Mucosa of stomach (tissue), 1 donor: ENCODE data around the gene ZNF814.
"Not testable (repeated sequence)": the region's sequence is repeated elsewhere in the genome, so short reads cannot be mapped to it uniquely, and the experiment has no call there.

Source experiments
- H3K27me3 ChIP-seq: one replicate; pipeline ENCODE4 v1.7.0; 2013; ENCODE audit warnings: mild to moderate bottlenecking, low read length; ENCODE audit not compliant: control insufficient read depth, insufficient read depth
- H3K36me3 ChIP-seq: one replicate; pipeline ENCODE4 v1.7.0; 2013; ENCODE audit warnings: low read length; ENCODE audit not compliant: control insufficient read depth, insufficient read depth
- H3K4me1 ChIP-seq: one replicate; pipeline ENCODE4 v1.7.0; 2013; ENCODE audit warnings: mild to moderate bottlenecking, low read length; ENCODE audit not compliant: control insufficient read depth, insufficient read depth
- H3K4me3 ChIP-seq: one replicate; pipeline ENCODE4 v1.7.0; 2013; ENCODE audit warnings: low read length
- H3K9ac ChIP-seq: one replicate; pipeline ENCODE4 v1.7.0; 2013; ENCODE audit warnings: mild to moderate bottlenecking, low read length, moderate library complexity
- H3K9me3 ChIP-seq: one replicate; pipeline ENCODE4 v1.7.0; 2013; ENCODE audit warnings: mild to moderate bottlenecking, low read length, moderate library complexity; ENCODE audit not compliant: control insufficient read depth
- donor health status: Pancreatic carcinoma.

ZNF814 gene

DNA sequence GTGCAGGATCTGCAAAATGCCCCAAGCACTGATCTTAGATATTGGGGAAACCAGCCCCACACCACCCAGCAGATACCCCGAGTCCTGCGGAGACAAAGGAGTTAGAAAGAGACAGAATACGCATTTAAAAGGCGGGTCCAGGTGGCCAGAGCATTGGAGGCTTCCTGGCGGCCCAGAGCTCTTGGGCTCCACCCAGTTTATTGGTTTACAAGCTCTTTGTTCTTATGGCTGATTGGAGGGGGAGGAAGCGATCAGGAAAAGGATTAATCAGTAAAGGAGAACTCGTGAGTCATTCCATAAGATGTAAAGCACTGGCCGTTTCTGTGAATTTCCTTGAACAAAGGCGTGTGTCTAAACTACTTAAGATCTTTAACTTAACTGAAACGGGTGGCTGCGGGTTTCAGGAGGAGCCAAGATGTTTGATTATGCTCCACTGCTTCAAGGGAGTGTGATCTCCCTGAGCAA is 38.3 kb downstream of the ZNF814 start:
- Histone ChIP-seq H3K4me1 (peaks cover 16% of the 10 kb centered on the region), H3K9ac (peak overlapping the region; percentile 90), H3K27me3 (no peaks in the 10 kb centered on the region), H3K4me3 (peak overlapping the region; percentile 81), H3K9me3 (no peaks in the 10 kb centered on the region), H3K36me3 (no peaks in the 10 kb centered on the region)

DNA sequence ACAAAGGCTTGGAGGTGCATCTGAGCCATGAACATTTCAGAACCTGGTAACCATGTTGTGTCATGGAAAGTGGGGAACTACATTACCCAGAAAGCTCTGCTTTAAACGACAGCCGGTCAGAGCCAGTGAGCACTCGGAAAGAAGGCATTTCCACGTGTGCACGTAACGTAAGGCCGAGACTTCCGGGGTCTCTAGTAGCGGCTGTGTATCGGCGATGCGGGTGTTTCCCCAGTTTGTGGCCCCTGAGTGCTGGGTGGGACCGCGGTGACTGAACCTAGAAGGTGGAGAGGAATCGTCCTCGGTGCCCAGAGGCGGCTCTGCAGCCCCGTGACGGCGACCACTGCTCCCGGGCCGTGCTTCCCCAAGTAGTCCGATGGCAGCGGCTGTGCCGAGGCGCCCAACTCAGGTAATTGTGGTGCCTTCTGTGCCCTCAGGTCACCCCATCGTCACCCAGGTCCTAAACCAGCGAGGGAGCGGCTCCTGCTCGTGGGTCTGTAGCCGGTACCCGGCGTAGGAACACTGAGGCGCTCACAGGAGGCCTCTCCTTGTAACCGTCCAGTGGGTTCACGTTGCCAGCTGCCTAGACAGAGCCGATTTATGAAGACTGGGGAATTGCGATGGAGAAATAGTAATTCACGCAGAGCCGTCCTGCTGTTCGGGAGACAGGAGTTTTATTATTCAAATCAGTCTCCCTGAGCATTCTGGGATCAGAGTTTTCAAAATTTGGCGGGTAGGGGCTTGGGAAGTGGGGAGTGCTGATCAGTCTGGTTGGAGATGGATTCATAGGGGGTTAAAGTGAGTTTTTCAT is 39.0 kb downstream of the ZNF814 start, which contains the start of gene ZNF587:
ZNF587 (plus strand) TSS at position 194 of the 808 bp plus-strand sequence; CDS start at position 374, 180 bp downstream.
- H3K27me3 ChIP-seq, H3K36me3 ChIP-seq, H3K9me3 ChIP-seq: not testable (repeated sequence)
- H3K4me3 ChIP-seq, result peak within 1 kb of the TSS; percentile 81
- H3K4me1 ChIP-seq, result peaks cover 16% of the 10 kb centered on the region
- H3K9ac ChIP-seq, result peak within 1 kb of the TSS; percentile 90

DNA sequence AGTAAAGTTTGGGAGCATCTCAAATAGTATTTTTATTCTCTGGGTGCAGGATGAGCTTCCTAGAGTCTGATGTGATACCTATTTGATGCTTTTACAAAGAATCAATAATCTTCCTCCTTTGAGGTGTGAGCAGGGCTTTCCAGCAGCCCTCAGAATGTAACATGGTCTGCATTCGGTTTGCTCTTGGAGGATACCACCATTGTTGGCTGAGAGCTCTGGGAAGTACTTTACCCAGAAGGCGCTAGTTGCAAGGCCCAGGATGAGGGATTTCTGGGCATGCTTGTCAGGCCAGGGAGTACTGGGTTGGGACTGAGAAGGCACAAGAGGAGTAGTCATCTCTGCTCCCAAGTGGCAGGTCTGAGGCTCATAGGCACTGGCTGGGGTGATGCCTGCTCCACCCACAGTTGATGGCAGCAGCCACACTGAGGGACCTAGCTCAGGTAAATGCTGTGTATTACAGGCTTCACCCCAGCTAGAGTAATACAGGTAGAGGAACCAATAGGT is 39.6 kb downstream of the ZNF814 start:
- not testable (repeated sequence) for H3K4me3 ChIP-seq

DNA sequence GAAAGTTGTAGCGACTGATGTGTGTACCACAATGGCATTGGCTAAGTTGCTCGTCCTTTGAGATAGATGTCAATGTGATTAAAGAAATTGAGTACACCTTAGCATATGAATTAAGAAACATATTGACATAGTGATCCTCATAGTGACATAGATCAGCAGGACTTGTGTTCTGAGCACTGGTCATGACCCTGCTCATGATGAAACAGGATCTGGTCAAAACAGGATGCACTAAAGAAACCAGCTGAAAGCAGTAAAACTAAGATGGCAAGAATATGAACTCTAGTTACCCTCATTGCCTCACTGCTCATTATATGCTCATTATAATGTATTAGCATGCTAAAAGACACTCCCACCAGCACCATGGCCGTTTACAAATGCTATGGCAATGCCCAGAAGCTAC is 41.7 kb downstream of the ZNF814 start:
- H3K36me3 ChIP-seq, H3K9ac ChIP-seq, H3K9me3 ChIP-seq, H3K27me3 ChIP-seq, H3K4me3 ChIP-seq: not testable (repeated sequence)
- peaks cover 13% of the 10 kb centered on the region for H3K4me1 ChIP-seq

More for the DNA sequence above, 39.6 kb downstream of the ZNF814 start:
- not testable (repeated sequence) for H3K27me3 ChIP-seq, H3K9me3 ChIP-seq, H3K36me3 ChIP-seq, H3K9ac ChIP-seq
- peaks cover 16% of the 10 kb centered on the region for H3K4me1 ChIP-seq

DNA sequence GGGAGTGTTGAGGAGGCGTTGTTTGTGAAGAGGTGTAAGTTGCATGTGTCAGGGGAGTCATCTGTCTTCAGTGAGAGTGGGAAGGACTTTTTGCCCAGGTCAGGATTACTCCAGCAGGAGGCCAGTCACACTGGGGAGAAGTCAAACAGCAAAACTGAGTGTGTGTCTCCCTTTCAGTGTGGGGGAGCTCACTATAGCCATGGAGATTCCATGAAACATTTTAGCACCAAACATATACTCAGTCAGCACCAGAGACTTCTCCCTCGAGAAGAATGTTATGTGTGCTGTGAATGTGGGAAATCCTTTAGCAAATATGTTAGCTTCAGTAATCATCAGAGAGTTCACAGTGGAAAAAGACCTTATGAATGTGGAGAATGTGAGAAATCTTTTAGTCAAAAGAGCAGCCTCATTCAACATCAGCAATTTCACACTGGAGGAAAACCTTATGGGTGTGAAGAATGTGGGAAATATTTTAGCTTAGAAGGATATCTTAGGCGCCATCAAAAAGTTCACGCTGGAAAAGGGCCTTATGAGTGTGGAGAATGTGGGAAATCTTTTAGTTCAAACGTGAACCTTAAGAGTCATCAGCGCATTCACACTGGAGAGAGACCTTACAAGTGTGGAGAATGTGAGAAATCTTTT is 47.6 kb downstream of the ZNF814 start:
- Histone ChIP-seq H3K4me3 (no peak overlapping the region), H3K36me3 (no peaks in the 10 kb centered on the region), H3K9ac (no peak overlapping the region), H3K27me3 (no peaks in the 10 kb centered on the region), H3K4me1 (no peaks in the 10 kb centered on the region), H3K9me3 (no peaks in the 10 kb centered on the region)

DNA sequence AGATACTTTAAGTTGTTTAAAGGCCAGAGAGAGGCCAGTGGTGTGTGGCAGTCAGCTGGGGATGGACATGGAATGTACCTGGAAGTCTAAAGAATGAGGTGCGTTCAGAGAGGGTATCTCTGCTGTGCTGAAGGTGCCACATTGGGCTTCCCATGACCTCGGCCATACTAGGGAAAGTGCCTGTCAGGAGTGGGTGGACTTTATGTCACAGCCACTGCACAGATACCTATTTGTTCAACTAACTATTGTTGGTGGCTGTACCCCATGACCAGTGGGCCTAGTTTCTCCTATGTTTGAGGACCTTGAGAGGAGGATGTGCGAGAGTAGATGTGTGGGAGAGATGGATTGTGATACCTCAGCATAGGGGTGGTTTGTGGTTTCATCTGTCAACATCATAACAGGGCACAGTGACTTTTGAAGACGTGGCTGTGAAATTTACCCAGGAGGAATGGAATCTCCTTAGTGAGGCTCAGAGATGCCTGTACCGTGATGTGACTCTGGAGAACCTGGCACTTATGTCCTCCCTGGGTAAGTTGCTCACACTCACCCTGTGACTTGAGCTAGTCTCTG is 50.1 kb downstream of the ZNF814 start:
- not testable (repeated sequence) for H3K9ac ChIP-seq, H3K36me3 ChIP-seq, H3K4me1 ChIP-seq, H3K9me3 ChIP-seq, H3K4me3 ChIP-seq, H3K27me3 ChIP-seq

DNA sequence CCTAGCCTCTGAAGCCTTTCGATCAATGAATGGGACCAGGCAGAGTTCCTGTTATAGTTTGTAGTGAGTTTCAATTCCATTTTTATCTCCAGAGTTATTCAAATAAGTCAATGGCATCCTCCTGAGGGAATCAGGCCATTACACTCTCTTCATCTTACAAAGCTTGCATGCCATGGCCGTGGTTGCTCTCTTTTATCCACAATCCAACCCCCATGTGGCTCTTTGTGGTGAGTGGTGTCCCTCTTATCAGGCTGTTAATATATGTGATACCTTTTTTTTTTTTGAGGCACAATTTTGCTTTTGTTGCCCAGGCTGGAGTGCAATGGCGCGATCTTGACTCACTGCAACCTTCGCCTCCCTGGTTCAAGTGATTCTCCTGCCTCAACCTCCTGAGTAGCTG is 51.8 kb downstream of the ZNF814 start:
- not testable (repeated sequence) for H3K4me1 ChIP-seq, H3K27me3 ChIP-seq, H3K36me3 ChIP-seq

DNA sequence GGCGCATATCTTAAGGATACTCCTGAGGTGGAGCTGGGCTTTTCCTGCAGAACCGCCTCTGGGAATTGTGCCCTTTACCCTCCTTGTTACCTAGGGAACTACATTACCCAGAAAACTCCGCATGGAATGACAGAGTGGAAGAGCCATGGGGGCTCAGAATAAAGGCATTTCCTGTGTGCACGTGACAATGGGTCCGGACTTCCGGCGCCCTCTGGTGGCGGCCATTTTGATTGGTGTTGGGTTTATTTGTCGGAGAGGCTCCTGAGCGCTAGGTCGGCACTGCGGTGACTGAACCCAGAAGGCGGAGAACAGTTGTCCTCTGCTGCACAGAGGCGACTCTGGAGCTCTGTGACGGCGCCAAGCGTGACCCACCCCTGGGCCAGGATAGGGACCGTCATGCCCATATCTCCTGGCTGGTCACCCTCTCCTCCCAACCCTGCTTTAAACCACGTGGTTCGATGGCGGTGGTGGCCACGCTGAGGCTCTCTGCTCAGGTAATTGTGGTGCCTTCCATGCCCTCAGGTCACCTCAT is 58.7 kb downstream of the ZNF814 start, which contains the start of gene ZNF587B:
ZNF587B (plus strand) TSS at position 229 of the 532 bp plus-strand sequence; CDS start at position 459, 230 bp downstream.
- Histone ChIP-seq H3K9ac (peak within 1 kb of the TSS; percentile 29), H3K9me3 (no peaks in the 10 kb centered on the region), H3K27me3 (no peaks in the 10 kb centered on the region), H3K4me1 (no peaks in the 10 kb centered on the region), H3K4me3 (no peak within 1 kb of the TSS), H3K36me3 (no peaks in the 10 kb centered on the region)

More for the DNA sequence above, 51.8 kb downstream of the ZNF814 start:
- not testable (repeated sequence) for H3K9me3 ChIP-seq, H3K4me3 ChIP-seq, H3K9ac ChIP-seq

DNA sequence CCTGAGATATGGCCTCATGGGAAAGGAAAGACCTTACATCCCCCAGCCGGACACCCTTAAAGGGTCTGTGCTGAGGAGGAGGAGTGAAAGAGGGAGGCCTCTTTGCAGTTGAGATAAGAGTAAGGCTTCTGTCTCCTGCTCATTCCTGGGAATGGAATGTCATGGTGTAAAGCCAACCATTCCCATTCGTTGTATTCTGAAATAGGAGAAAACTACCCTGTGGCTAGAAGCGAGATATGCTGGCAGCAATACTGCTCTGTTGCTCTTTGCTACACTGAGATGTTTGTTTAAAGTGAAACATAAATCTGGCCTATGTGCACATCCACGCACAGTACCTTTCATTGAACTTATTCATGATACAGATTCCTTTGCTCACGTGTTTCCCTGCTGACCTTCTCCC is 59.5 kb downstream of the ZNF814 start:
- Histone ChIP-seq H3K9me3 (no peaks in the 10 kb centered on the region), H3K9ac (no peak overlapping the region), H3K4me3 (no peak overlapping the region), H3K36me3 (no peaks in the 10 kb centered on the region), H3K27me3 (no peaks in the 10 kb centered on the region), H3K4me1 (no peaks in the 10 kb centered on the region)

DNA sequence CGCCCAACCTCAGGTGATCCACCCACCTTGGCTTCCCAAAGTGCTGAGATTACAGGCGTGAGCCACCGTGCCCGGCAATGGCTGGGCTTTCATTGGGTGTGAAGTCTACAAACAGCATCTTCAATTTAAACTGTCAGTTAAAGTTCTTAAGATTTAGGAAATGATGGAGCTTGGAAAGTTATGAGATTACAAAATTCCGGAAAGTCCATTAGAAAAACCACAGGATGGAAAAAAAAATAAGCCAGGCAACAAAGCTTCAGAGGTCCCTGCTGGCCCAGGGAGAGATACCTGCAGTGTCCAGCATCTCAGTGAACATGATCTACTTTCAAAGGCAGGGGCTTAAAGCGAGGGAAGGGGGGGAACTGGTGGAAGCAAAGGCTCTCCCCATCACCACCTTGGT is 63.3 kb downstream of the ZNF814 start:
- peaks cover 10% of the 10 kb centered on the region for H3K4me1 ChIP-seq
- no peaks in the 10 kb centered on the region for H3K9me3 ChIP-seq
- H3K4me3 ChIP-seq, result no peak overlapping the region
- no peaks in the 10 kb centered on the region for H3K27me3 ChIP-seq
- H3K36me3 ChIP-seq, result no peaks in the 10 kb centered on the region
- H3K9ac ChIP-seq, result no peak overlapping the region

DNA sequence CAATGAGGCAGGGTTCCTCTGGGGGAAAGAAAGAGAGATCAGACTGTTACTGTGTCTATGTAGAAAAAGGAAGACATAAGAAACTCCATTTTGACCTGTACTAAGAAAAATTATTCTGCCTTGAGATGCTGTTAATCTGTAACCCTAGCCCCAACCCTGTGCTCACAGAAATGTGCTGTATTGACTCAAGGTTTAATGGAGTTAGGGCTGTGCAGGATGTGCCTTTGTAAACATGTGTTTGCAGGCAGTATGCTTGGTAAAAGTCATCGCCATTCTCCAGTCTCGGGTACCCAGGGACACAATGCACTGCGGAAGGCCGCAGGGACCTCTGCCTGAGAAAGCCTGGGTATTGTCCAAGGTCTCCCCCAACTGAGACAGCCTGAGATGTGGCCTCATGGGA is 65.2 kb downstream of the ZNF814 start:
- H3K27me3 ChIP-seq, H3K4me3 ChIP-seq, H3K9me3 ChIP-seq, H3K9ac ChIP-seq, H3K36me3 ChIP-seq: not testable (repeated sequence)
- H3K4me1 ChIP-seq, result peaks cover 13% of the 10 kb centered on the region

DNA sequence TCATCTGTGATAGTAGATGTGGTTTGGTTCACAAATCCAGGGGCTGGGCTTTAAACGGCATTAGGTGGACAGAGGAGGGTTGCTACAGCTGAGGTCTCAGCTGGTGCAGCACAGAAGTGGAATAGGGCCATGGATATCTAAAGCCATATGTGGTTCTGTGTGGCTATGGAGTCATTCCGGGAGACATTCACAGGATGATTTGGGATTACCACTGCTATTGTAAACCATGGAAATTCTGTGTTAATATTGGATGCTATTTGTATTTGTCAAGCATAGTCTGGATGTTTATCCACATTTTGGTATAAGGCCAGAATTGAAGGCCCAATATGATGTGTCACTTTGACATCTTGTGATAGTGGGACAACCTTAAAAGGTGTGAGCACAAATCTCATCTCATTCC is 65.7 kb downstream of the ZNF814 start:
- H3K4me3 ChIP-seq, H3K36me3 ChIP-seq, H3K9me3 ChIP-seq, H3K9ac ChIP-seq, H3K27me3 ChIP-seq: not testable (repeated sequence)
- H3K4me1 ChIP-seq, result peaks cover 13% of the 10 kb centered on the region
